Astrocyte of the cerebellum (primary cell): Measurements from ENCODE around the gene PDZK1IP1.

ENCODE experiments used
- DNase-seq: peaks from one replicate; pipeline ENCODE4 v3.0.0-alpha.2; 2011; ENCODE audit warnings: low read depth
- H3K4me3 ChIP-seq: 2 replicates; pipeline ENCODE4 v1.5.1; 2011; ENCODE audit warnings: mild to moderate bottlenecking, low read depth, low read length, moderate library complexity
- in situ Hi-C: cut with HindIII; loops from 2 replicates; pipeline ENCODE4 v1.10.0; 2017; ENCODE audit warnings: low sequenced_read_pairs
- TF ChIP-seq, protein P1 (sequence below): IDR thresholded peaks from 2 replicates; pipeline ENCODE4 v1.5.1; 2012; ENCODE audit warnings: low read length, low read depth, moderate library complexity, mild to moderate bottlenecking; ENCODE audit errors: missing control alignments

PDZK1IP1 gene, protein sequence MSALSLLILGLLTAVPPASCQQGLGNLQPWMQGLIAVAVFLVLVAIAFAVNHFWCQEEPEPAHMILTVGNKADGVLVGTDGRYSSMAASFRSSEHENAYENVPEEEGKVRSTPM

DNA sequence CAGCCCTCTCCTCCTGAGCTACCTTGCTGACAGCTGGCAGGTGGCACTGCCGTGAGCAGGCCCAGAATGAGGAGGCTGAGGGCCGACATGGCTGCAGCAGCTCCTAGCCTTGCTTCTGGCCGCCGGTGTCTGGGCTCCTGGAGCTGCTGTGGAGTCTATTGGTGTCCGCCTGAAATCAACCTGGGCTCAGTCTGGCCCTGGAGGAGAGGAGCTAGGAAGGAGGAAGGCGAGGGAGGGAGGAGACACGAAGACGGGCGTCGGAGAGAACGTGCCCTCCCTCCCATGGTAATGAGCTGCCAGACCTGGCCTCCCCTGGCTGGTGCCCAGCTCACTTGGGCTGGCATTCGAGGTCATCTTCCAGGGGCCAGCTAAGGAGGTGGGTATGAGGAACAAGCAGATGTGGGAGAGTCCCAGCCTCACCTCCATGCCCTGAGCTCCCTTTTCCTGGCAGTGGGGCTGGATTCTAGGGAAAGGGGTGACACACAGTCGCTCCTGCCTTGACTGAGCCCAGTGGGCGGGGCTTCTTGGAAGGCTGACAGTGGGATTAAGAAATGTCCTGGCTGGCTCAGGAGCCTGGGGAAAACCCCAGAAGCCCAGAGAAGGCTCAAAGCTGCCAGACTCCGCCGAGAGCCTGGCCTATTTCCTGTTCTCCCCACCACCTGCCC lies at the start of gene PDZK1IP1:
Gene PDZK1IP1 (minus strand): TSS at position 193 of the 665 bp plus-strand sequence. CDS start 104 bp downstream, at position 89.
- TF ChIP-seq, protein P1, sequence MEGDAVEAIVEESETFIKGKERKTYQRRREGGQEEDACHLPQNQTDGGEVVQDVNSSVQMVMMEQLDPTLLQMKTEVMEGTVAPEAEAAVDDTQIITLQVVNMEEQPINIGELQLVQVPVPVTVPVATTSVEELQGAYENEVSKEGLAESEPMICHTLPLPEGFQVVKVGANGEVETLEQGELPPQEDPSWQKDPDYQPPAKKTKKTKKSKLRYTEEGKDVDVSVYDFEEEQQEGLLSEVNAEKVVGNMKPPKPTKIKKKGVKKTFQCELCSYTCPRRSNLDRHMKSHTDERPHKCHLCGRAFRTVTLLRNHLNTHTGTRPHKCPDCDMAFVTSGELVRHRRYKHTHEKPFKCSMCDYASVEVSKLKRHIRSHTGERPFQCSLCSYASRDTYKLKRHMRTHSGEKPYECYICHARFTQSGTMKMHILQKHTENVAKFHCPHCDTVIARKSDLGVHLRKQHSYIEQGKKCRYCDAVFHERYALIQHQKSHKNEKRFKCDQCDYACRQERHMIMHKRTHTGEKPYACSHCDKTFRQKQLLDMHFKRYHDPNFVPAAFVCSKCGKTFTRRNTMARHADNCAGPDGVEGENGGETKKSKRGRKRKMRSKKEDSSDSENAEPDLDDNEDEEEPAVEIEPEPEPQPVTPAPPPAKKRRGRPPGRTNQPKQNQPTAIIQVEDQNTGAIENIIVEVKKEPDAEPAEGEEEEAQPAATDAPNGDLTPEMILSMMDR: no peak
- no peak for DNase-seq
- H3K4me3 ChIP-seq: no peak within 1 kb of the TSS
- in situ Hi-C loops: no loop called here

DNA sequence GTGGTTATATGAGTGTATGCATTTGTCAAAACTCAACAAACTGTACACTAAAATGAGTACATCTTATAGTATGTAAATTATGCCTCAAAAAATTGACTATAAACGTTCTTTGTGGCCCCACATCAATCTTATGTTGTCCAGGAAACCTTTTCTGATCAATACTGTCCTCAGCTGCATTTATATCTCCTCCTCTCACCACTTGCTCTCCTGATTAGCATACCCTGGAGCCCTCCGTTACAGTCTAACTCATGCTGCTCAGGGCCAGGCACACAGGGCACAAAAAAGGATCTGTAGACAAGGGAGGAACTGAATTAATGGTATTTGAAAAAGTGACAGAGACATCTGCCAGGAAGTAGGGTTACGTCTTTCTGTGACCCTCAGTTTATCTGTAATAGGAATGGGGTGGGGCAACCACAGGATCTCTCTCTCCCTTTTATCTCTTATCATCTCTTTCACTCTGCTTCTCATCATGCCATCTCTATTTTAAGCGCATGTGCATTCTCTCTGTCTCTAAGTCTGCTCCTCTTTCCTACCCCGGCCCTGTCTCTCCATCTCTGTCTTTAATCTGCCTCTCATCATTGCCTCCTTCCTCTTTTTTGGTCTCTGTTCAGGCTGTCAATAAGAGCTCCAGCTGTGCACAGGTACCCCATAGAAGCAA lies 49.2 kb upstream of the PDZK1IP1 start:
- no peak overlapping the region for H3K4me3 ChIP-seq
- in situ Hi-C loops: no loop called here
- DNase-seq: no peak
- TF ChIP-seq, protein P1: no peak

DNA sequence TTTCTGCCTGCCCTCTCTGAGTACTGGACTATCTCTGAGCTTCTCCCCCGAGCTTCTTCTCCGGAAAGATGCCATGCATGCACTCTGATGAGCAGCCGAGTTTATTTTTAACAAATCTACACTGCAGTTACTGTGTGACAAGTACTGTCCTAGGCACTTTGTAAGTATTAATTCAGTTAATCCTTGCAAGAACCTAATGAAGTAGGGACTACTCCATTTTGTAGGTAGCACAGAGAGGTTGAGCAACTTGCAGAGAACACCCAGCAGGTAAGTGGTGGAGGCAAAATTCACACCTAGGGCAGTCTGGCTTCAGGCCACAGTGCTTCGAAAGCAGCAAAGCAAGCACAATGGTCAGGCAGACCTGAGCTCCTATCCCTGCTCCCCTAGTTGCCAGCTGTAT lies 46.0 kb upstream of the PDZK1IP1 start:
- no peak overlapping the region for H3K4me3 ChIP-seq
- TF ChIP-seq, protein P1: no peak
- no peak for DNase-seq
- in situ Hi-C loops: no loop called here

DNA sequence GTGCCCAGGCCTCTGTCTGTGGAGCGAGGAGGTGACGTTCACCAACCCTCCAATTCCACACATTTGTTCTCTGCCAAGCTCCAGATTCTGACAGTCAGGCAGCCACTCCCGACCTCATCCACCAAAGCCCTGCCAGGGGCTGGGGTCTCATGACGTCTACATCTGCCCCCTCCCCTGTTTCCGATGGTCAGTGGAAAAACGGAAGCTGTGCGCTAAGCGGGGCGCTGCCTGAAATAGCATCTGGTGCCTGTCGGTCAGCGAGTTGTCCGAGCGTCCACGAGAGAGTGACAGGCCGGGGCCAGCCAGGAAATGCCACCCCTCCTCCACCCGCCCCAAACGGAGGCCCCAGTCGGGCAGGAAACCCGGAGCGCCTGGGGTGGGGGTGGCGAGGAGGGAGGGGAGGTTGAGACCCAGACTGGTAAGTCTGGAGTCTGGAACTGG lies 45.4 kb upstream of the PDZK1IP1 start:
- in situ Hi-C loops: no loop called here
- no peak for DNase-seq
- TF ChIP-seq, protein P1: no peak
- no peak overlapping the region for H3K4me3 ChIP-seq

DNA sequence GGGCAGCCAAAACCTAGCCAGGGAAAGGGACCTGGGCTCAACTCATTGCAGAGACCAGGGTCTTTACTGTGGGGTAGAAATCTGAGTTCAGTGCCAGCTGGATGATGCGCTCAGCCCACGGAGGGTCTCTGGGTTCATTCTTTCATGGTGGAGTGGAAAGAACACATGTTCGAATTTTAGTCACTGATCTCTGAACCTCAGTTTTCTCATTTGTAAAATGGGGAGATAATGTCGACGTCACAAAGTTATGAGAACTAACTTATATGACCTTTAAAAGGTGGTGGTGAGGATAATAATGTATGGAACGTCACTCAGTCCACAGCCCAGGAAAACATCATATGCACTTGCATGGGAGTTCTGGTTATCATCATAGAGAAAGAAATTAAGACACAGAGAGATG lies 43.4 kb upstream of the PDZK1IP1 start:
- DNase-seq: no peak
- no peak overlapping the region for H3K4me3 ChIP-seq
- in situ Hi-C loops: no loop called here
- TF ChIP-seq, protein P1: no peak

DNA sequence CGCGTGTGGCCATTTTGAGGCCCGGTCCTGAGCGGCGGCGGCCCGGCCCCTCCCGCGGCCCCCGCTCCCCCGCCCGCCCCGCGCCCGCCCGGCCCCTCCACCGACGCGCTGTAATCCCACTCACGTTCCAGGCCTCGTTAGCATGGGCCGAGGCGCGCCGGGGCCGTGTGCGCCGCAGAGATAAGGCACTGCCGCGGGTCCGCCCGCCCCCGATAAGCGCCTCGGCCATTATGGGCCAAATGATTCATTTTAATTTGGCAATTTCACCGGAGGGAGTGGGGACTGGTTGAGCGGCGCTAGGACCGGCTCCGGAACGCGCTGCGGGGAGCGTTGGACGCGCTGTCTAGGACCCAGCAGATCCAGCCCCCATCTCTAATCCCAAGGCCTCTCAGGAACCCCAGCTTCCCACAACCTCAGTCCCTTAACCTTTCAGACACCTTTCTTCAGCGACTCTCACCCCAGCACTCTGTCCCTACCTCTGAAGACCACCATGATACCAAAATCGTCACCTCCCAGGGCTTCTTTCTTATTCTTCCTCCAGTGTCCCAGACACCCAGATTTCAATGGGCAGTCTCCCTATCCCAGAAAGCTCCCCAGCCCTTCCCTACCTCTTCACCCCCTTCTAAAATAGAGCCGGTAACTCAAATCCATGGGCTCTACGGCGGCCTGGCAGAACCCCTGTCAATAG lies 42.5 kb upstream of the PDZK1IP1 start, which contains the start of gene TAL1:
Gene TAL1 (minus strand): TSS at position 39 of the 688 bp plus-strand sequence. CDS start 6,337 bp downstream, outside the sequence.
- in situ Hi-C loops: no loop called here
- DNase-seq: no peak
- TF ChIP-seq, protein P1: no peak
- peak within 1 kb of the TSS; percentile 21 for H3K4me3 ChIP-seq
